Retinal pigment epithelial cell (primary cell): ENCODE data around the gene ATRAID.

ENCODE experiments used
- DNase-seq: peaks from one replicate; pipeline ENCODE4 v3.0.0-alpha.2; 2010; ENCODE audit warnings: low read depth
- H3K4me3 ChIP-seq: 2 replicates; pipeline ENCODE4 v1.5.1; 2011; ENCODE audit warnings: mild to moderate bottlenecking, low read length, control low read depth, moderate library complexity
- CTCF ChIP-seq: conservative IDR thresholded peaks from 2 replicates; pipeline ENCODE4 v1.5.1; 2011; ENCODE audit warnings: low read depth, low read length, control low read depth, inconsistent platforms

ATRAID gene

GRCh38 chr2:27243391-27244130, 31.7 kb downstream of the ATRAID start:
- no peak for DNase-seq
- H3K4me3 ChIP-seq: no peak overlapping the region
- no peak for TF ChIP-seq CTCF

GRCh38 chr2:27245116-27245515, 33.3 kb downstream of the ATRAID start:
- H3K4me3 ChIP-seq: no peak overlapping the region
- no peak for DNase-seq

GRCh38 chr2:27245626-27246025, 33.8 kb downstream of the ATRAID start:
- no peak for DNase-seq
- no peak for TF ChIP-seq CTCF
- H3K4me3 ChIP-seq: no peak overlapping the region

More at GRCh38 chr2:27245116-27245515, 33.3 kb downstream of the ATRAID start:
- TF ChIP-seq CTCF: no peak

GRCh38 chr2:27247893-27248292, 36.1 kb downstream of the ATRAID start:
- no peak overlapping the region for H3K4me3 ChIP-seq
- TF ChIP-seq CTCF: no peak

GRCh38 chr2:27249159-27249890, 37.5 kb downstream of the ATRAID start:
- no peak for DNase-seq
- no peak overlapping the region for H3K4me3 ChIP-seq

More at GRCh38 chr2:27247893-27248292, 36.1 kb downstream of the ATRAID start:
- DNase-seq: no peak

GRCh38 chr2:27249891-27250651, 38.2 kb downstream of the ATRAID start:
- DNase-seq: no peak
- peak; percentile 90 for TF ChIP-seq CTCF
- H3K4me3 ChIP-seq: no peak overlapping the region

More at GRCh38 chr2:27249159-27249890, 37.5 kb downstream of the ATRAID start:
- TF ChIP-seq CTCF: no peak
